HG02938 (cell line): ENCODE data around the gene PGS1.

Source experiments
- ATAC-seq: cut with Tn5 transposase; IDR thresholded peaks from one replicate; pipeline ENCODE4 v1.9.1; 2021; ENCODE audit warnings: mild to moderate bottlenecking, moderate library complexity; ENCODE audit not compliant: unreplicated experiment

The PGS1 gene

GRCh38 chr17:78362232-78362631 lies 16.2 kb upstream of the PGS1 start:
- no peak for ATAC-seq

GRCh38 chr17:78362671-78363070 lies 15.8 kb upstream of the PGS1 start:
- no peak for ATAC-seq

GRCh38 chr17:78364436-78365281 lies 13.8 kb upstream of the PGS1 start:
- no peak for ATAC-seq

GRCh38 chr17:78365561-78366108 lies 12.8 kb upstream of the PGS1 start:
- no peak for ATAC-seq

- no peak for ATAC-seq
These were observed 12.2 kb upstream of the PGS1 start for GRCh38 chr17:78366109-78366848.

GRCh38 chr17:78367193-78367592 lies 11.3 kb upstream of the PGS1 start:
- ATAC-seq: no peak

GRCh38 chr17:78368348-78368747 lies 10.1 kb upstream of the PGS1 start:
- no peak for ATAC-seq

- ATAC-seq: no peak
These were observed 9.5 kb upstream of the PGS1 start for GRCh38 chr17:78368854-78369495.

- no peak for ATAC-seq
These were observed 8.6 kb upstream of the PGS1 start for GRCh38 chr17:78369791-78370381.

GRCh38 chr17:78371056-78371455 lies 7.4 kb upstream of the PGS1 start:
- no peak for ATAC-seq

GRCh38 chr17:78372841-78373240 lies 5.6 kb upstream of the PGS1 start:
- ATAC-seq: no peak

- no peak for ATAC-seq
These were observed 4.3 kb upstream of the PGS1 start for GRCh38 chr17:78374189-78374588.

GRCh38 chr17:78374631-78375274 lies 3.7 kb upstream of the PGS1 start:
- ATAC-seq: no peak

GRCh38 chr17:78375401-78376151 lies 2.9 kb upstream of the PGS1 start:
- ATAC-seq: no peak

- no peak for ATAC-seq
These were observed 2.3 kb upstream of the PGS1 start for GRCh38 chr17:78376161-78376560.

GRCh38 chr17:78377858-78378224 lies 608 bp upstream of the PGS1 start:
- no peak for ATAC-seq

GRCh38 chr17:78379131-78379491 lies 662 bp downstream of the PGS1 start:
- no peak for ATAC-seq

- ATAC-seq: no peak
These were observed 1.9 kb downstream of the PGS1 start for GRCh38 chr17:78380370-78380769.

GRCh38 chr17:78381601-78382232 lies 3.3 kb downstream of the PGS1 start:
- peak; percentile 29 for ATAC-seq
